D721Med (cell line): ENCODE results near the gene TCL1B.
"Not testable (repeated sequence)": the region's sequence is repeated elsewhere in the genome, so short reads cannot be mapped to it uniquely, and the experiment has no call there.

Experiments
- DNase-seq: peaks from one replicate; pipeline ENCODE4 v3.0.0; 2011; ENCODE audit warnings: low spot score; ENCODE audit not compliant: insufficient read length
- FAIRE-seq: peaks from 2 replicates; lab custom pipeline; 2011; peaks lifted over from hg19 to GRCh38; lab: Jason Lieb, UNC
- CTCF ChIP-seq: IDR thresholded peaks from 2 replicates; pipeline ENCODE4 v1.5.1; 2012; ENCODE audit warnings: mild to moderate bottlenecking, control low read depth; ENCODE audit not compliant: insufficient read depth; ENCODE audit errors: missing control alignments

TCL1B gene

DNA sequence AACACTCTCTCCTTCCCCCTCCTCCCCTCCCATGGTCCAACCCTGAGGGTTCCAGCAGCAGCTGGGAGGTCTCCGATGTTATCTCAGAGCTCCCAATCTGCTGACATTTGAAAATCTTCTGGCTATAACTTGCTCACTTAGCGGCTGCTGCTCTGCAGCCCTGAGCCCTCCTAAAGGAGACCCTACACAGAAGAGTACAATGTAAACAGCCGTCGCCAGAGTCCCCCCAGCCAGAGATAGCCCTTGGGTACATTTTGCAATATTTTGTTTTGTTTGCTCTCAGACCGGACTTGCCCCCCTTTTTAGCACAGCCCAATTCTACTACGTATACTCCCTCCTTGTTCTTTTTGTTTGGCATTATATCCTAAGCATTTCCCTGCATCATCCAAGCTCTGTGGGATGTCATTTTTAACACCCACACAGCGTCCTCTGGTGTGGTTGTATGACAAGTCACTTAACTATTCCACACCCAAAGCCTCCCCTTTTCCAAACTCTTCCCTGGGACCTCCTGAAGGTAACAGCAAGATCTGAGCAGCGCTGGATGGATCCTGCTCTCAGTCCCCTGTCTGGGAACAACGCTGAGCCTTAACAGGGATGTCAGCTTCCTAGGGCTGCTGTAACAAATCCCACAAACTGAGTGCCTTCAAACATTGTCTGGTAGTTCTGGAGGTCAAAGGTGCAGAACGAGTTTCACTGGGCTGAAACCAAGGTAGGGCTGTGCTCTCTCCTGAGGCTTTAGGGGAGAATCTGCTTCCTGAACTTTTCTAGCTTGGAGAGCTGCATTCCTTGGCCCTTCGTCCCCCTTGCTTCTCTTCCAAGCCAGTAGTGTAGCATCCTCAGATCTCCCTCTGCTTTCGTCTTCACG lies 25.3 kb upstream of the TCL1B start:
- FAIRE-seq (no peak), DNase-seq (no peak)
- no peak for TF ChIP-seq CTCF

DNA sequence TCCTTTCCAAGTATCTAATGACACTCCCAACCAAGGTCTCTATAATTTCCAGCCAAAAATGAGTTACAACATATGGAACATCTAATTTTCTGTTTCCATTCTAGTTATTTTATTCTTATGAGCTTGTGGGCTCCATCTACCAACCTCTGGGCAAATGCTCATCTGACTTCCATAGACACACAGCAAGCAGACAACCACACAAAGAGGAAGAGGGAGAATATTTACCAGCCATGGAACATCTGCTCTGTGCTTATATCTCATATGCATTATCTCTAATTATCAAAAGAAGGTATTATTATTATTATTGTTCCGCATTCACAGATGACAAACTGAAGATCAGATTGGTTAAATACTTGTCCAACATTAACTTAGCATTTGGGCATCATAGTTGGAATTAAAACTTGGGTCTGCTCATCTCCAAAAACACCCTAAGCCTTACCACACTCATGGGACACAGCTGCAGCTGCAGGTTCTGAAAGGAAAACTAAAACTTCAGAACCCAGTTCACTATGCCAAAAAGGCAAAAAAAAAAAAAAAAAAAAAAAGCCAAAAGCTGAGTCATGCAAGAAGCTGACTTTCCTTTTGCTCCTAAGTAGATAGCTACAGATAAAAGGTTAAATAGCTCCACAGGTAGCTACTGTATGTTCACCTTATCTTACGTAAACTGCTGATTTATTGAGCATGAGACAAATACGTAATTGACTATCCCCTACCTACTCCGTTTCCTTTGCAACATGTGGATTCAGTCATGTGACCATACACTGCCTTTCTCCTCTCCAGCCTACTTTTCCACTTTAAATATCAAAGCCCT lies 23.6 kb upstream of the TCL1B start:
- DNase-seq (no peak), FAIRE-seq (no peak)
- TF ChIP-seq CTCF, result no peak

- FAIRE-seq (no peak), DNase-seq (no peak)
- no peak for TF ChIP-seq CTCF
Measured at GRCh38 chr14:95663226-95663797, 22.9 kb upstream of the TCL1B start.

GRCh38 chr14:95664066-95664465 lies 22.2 kb upstream of the TCL1B start:
- no peak for FAIRE-seq
- DNase-seq, result no peak
- TF ChIP-seq CTCF, result no peak

- FAIRE-seq (no peak), DNase-seq (no peak)
- TF ChIP-seq CTCF, result no peak
Measured at GRCh38 chr14:95664546-95664945, 21.7 kb upstream of the TCL1B start.

DNA sequence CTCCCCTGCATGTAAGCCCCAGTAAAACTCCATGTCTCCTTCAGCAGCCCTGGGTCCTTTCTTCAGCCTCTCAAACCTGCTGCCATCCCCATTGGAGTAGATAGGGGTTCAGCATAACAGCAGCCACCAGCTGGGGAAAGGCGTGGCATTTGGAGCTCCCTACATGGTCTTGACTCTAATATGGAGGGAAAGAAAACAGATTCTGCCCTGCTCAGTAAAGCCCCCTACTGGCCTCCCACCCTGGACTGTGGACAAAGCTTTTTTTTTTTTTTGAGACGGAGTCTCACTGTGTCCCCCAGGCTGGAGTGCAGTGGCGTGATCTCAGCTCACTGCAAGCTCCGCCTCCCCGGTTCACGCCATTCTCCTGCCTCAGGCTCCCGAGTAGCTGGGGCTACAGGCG lies 20.7 kb upstream of the TCL1B start:
- FAIRE-seq, DNase-seq: not testable (repeated sequence)

DNA sequence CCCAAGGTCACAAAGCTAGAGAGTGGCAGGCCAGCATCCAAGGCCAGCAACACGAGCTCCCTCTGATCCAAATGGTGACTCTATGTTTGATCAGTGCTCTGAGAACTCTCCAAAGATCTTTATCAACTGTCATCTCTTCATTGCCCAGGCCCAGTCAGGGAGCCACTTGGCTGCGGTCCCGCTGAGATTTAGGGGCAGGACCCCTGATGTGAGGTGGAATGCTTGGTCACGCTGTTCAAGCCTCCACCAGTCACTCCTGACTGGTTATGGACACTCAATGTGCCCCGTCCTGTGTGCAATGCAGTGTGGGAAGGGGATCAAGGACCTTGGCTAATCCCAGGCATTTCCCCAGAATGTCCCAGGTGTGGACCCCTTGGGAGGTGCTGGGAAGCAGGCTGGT lies 19.8 kb upstream of the TCL1B start:
- FAIRE-seq, result no peak

More for the DNA sequence above, 19.8 kb upstream of the TCL1B start:
- no peak for DNase-seq
- no peak for TF ChIP-seq CTCF
